HG02870 (cell line): Measurements from ENCODE around the gene ARID4B.

Source experiments
- ATAC-seq: cut with Tn5 transposase; IDR thresholded peaks from one replicate; pipeline ENCODE4 v1.9.1; 2021; ENCODE audit warnings: mild to moderate bottlenecking, moderate library complexity; ENCODE audit not compliant: unreplicated experiment

ARID4B gene

GRCh38 chr1:235129774-235130570 lies 198.0 kb downstream of the ARID4B start:
- no peak for ATAC-seq

GRCh38 chr1:235128456-235129328 lies 199.3 kb downstream of the ARID4B start, which contains the start of gene TOMM20:
TOMM20 (minus strand) TSS chr1:235128837; CDS start chr1:235128715, 122 bp downstream.
- peak; percentile 92 for ATAC-seq

- no peak for ATAC-seq
Observed at GRCh38 chr1:235127732-235128455, 200.1 kb downstream of the ARID4B start.

- no peak for ATAC-seq
Observed at GRCh38 chr1:235127203-235127602, 200.8 kb downstream of the ARID4B start.

GRCh38 chr1:235124665-235125064 lies 203.3 kb downstream of the ARID4B start:
- no peak for ATAC-seq

- ATAC-seq, result no peak
Observed at GRCh38 chr1:235124111-235124510, 203.9 kb downstream of the ARID4B start.

- ATAC-seq, result no peak
Observed at GRCh38 chr1:235122348-235122747, 205.6 kb downstream of the ARID4B start.
